ENCODE results near the gene NOXA1. TPM values are rescaled to one million over a fixed set of nuclear protein-coding genes. Genes with fewer than 3 reads are reported as not detected.
A peak's percentile ranks its signal among the peaks of the same experiment; 100 is the strongest.

Gene NOXA1
- polyA plus RNA-seq, 1 donor from 2014 or later: 1.7 TPM

- H3K27ac ChIP-seq (ENCODE audit: low read length): no peak overlapping the region
- H3K9me3 ChIP-seq (ENCODE audit: low read length): no peaks in the 10 kb centered on the region
- H2AFZ ChIP-seq (ENCODE audit: low read depth, low read length): no peak overlapping the region
- H3F3A ChIP-seq (ENCODE audit: insufficient read depth, low read length, poor library complexity, severe bottlenecking): no peaks in the 10 kb centered on the region
- no peak overlapping the region for H3K4me3 ChIP-seq (ENCODE audit: low read length)
- peaks cover 16% of the 10 kb centered on the region for H3K79me2 ChIP-seq (replicated peaks; ENCODE audit: insufficient read depth, low read length)
- H3K9me2 ChIP-seq (ENCODE audit: insufficient read depth, low read length): no peaks in the 10 kb centered on the region
- H3K27me3 ChIP-seq (ENCODE audit: insufficient read depth, low read depth, low read length): no peaks in the 10 kb centered on the region
- no peaks in the 10 kb centered on the region for H3K36me3 ChIP-seq (ENCODE audit: insufficient read depth, low read length)
- no peak overlapping the region for H3K4me2 ChIP-seq (ENCODE audit: low read length)
- no peaks in the 10 kb centered on the region for H4K20me1 ChIP-seq (ENCODE audit: insufficient read depth)
- no peak overlapping the region for H3K9ac ChIP-seq (ENCODE audit: low read length)
- no peak for TF ChIP-seq EP300 (conservative IDR thresholded peaks at IDR 0.05; ENCODE audit: poor library complexity, severe bottlenecking)
- TF ChIP-seq RAD21 (conservative IDR thresholded peaks at IDR 0.05): no peak
- no peak for TF ChIP-seq REST (IDR thresholded peaks at IDR 0.05; ENCODE audit: borderline replicate concordance)
- no peak for TF ChIP-seq EZH2 (IDR thresholded peaks at IDR 0.05; ENCODE audit: borderline replicate concordance, insufficient read depth, low read length, poor library complexity, severe bottlenecking)
- TF ChIP-seq CTCF (IDR thresholded peaks at IDR 0.05; ENCODE audit: poor library complexity, severe bottlenecking): no peak
- TF ChIP-seq TAF1 (IDR thresholded peaks at IDR 0.05; ENCODE audit: low read depth): no peak
Observed at GRCh38 chr9:137417161-137418021, 5.8 kb upstream of the NOXA1 start.

GRCh38 chr9:137421838-137422603 lies 1.2 kb upstream of the NOXA1 start:
- Histone ChIP-seq H3K79me2 (replicated peaks; ENCODE audit: insufficient read depth, low read length) (peaks cover 16% of the 10 kb centered on the region), H3K9me3 (ENCODE audit: low read length) (no peaks in the 10 kb centered on the region), H3K36me3 (ENCODE audit: insufficient read depth, low read length) (no peaks in the 10 kb centered on the region), H3K4me3 (ENCODE audit: low read length) (peak overlapping the region; percentile 82), H3K9ac (ENCODE audit: low read length) (peak overlapping the region; percentile 70), H2AFZ (ENCODE audit: low read depth, low read length) (peak overlapping the region; percentile 63), H3F3A (ENCODE audit: insufficient read depth, low read length, poor library complexity, severe bottlenecking) (no peaks in the 10 kb centered on the region), H3K4me2 (ENCODE audit: low read length) (peak overlapping the region; percentile 95), H4K20me1 (ENCODE audit: insufficient read depth) (no peaks in the 10 kb centered on the region), H3K27me3 (ENCODE audit: insufficient read depth, low read depth, low read length) (no peaks in the 10 kb centered on the region), H3K9me2 (ENCODE audit: insufficient read depth, low read length) (no peaks in the 10 kb centered on the region), H3K27ac (ENCODE audit: low read length) (no peak overlapping the region)
- TF ChIP-seq REST (IDR thresholded peaks at IDR 0.05; ENCODE audit: borderline replicate concordance) (no peak), SMC3 (conservative IDR thresholded peaks at IDR 0.05; ENCODE audit: poor library complexity) (no peak)

Data from neural cell (in vitro differentiated cells).